Esophagus muscularis mucosa (tissue), 4 donors: ENCODE data around the gene TADA3. TPM values are rescaled to one million over a fixed set of nuclear protein-coding genes. Genes with fewer than 3 reads are reported as not detected.

ENCODE experiments used
- DNase-seq: peaks from one replicate; pipeline ENCODE4 v3.0.0-alpha.2; 2017; ENCODE audit errors: extremely low spot score
- H3K27ac ChIP-seq, 4 donors: fragments of 200-600 bp; sonication (generic); replicated peaks in 1 of 4; 1 replicate in 3 of 4; 2 replicates in 1 of 4; pipeline ENCODE4 v1.5.1; 2016 to 2019; ENCODE audit warnings: mild to moderate bottlenecking in 1 of 4
- H3K27me3 ChIP-seq, 4 donors: fragments of 200-600 bp; sonication (generic); one replicate each; pipeline versions ENCODE4 v1.5.1 to v1.6.0; 2016 to 2019
- H3K36me3 ChIP-seq, 4 donors: fragments of 200-600 bp; sonication (generic); one replicate each; pipeline ENCODE4 v1.5.1; 2016 to 2019
- H3K4me1 ChIP-seq, 4 donors: fragments of 200-600 bp; sonication (generic); one replicate each; pipeline ENCODE4 v1.5.1; 2016 to 2019
- H3K4me3 ChIP-seq, 4 donors: fragments of 200-600 bp; sonication (generic); 1 replicate in 2 of 4; 2 replicates in 2 of 4; pipeline ENCODE4 v1.5.1; 2016 to 2019; ENCODE audit warnings: mild to moderate bottlenecking in 4 of 4, moderate library complexity in 1 of 4
- H3K9me3 ChIP-seq, 4 donors: fragments of 200-600 bp; sonication (generic); 1 replicate in 3 of 4; 2 replicates in 1 of 4; pipeline ENCODE4 v1.5.1; 2016 to 2019
- CTCF ChIP-seq, 3 experiments: fragments of 200-600 bp in 2 of 3; fragments of 450-650 bp in 1 of 3; sonication (generic) in 2 of 3; IDR thresholded peaks; one replicate each; pipeline ENCODE4 v1.5.1; 2017 to 2019; ENCODE audit warnings: antibody characterized with exemption in 3 of 3, mild to moderate bottlenecking in 2 of 3, moderate library complexity in 1 of 3
- EP300 ChIP-seq: sonication (generic); formaldehyde crosslinking; IDR thresholded peaks from one replicate; pipeline ENCODE4 v1.6.1; 2017; ENCODE audit warnings: antibody characterized with exemption
- POLR2A ChIP-seq: fragments of 450-650 bp; IDR thresholded peaks from one replicate; pipeline ENCODE4 v1.6.1; 2017; ENCODE audit warnings: antibody characterized with exemption, moderate library complexity, mild to moderate bottlenecking, low read depth
- POLR2AphosphoS5 ChIP-seq, 2 donors: sonication (generic); formaldehyde crosslinking; IDR thresholded peaks; one replicate each; pipeline ENCODE4 v1.6.1; 2017; ENCODE audit warnings: antibody characterized with exemption in 2 of 2
- WGBS: methylation state at CpG from one replicate; pipeline ENCODE4 v1.1.5; 2018; 5-methylcytosine and 5-hydroxymethylcytosine counted together
- intact Hi-C: fragments of 100-400 bp; cut with DNase I; formaldehyde crosslinking; loops from one replicate; pipeline ENCODE4 v1.15.1; 2023
- total RNA-seq, 4 donors: library from RNA; depleted of rRNA; stranded (reverse); fragments of >200 nt; gene quantifications; one replicate each; pipeline versions ENCODE4 v1.1.0 to v1.2.1, GENCODE V29; 2016

TADA3 gene
- total RNA-seq, 4 donors from 2014 or later = 64.4 to 80.9 (median 74.6) TPM

GRCh38 chr3:9804996-9805395, 12.7 kb upstream of the TADA3 start:
- DNase-seq = no peak
- H3K4me3 ChIP-seq = no peak overlapping the region
- H3K27me3 ChIP-seq = no peaks in the 10 kb centered on the region
- WGBS = 88% methylated on average over 5 of the region's 5 CpGs
- intact Hi-C loops = no loop called here
- peaks cover 64 to 77% (median 74%) of the 10 kb centered on the region in 4 donors for H3K36me3 ChIP-seq
- TF ChIP-seq EP300 (no peak), POLR2AphosphoS5 (IDR thresholded peaks at IDR 0.05) (no peak), POLR2A (no peak), CTCF (IDR thresholded peaks at IDR 0.05) (no peak)
- no peaks in the 10 kb centered on the region for H3K9me3 ChIP-seq
- H3K4me1 ChIP-seq = peaks cover 11 to 13% (median 12%) of the 10 kb centered on the region in 4 donors
- no peak overlapping the region for H3K27ac ChIP-seq

DNA sequence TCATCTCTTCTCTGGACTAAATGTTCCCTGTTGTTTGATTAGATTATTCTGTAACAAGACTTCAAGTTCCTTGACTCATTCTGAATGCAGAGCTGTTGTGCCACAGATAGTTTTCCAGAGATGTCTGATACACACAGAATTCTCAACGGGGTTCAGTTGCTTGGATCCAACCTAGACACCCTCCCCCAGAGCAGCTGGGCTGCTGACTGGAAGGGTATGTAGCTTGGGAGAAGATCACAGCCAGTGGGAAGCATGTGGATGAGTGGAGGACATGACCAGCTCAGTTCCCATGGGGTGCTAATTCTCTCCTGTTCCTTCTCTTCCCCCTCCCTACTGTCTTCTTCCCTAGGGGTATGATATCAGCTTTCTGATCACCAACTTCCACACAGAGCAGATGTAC, 11.2 kb upstream of the TADA3 start:
- no peaks in the 10 kb centered on the region for H3K9me3 ChIP-seq
- TF ChIP-seq POLR2AphosphoS5 (IDR thresholded peaks at IDR 0.05) (no peak), EP300 (no peak), CTCF (IDR thresholded peaks at IDR 0.05) (no peak), POLR2A (no peak)
- intact Hi-C loops = no loop called here
- H3K27ac ChIP-seq = peak overlapping the region in 2 of 4 donors; percentile 19 to 32
- no peak for DNase-seq
- no peaks in the 10 kb centered on the region for H3K27me3 ChIP-seq
- H3K4me1 ChIP-seq = peaks cover 0 to 6% (median 0%) of the 10 kb centered on the region in 4 donors
- 82% methylated on average over 1 of the region's 1 CpG for WGBS
- peaks cover 78 to 92% (median 89%) of the 10 kb centered on the region in 4 donors for H3K36me3 ChIP-seq
- no peak overlapping the region for H3K4me3 ChIP-seq

- no peak for TF ChIP-seq POLR2A
- no peak for TF ChIP-seq CTCF (IDR thresholded peaks at IDR 0.05)
- no peak for TF ChIP-seq EP300
- peaks cover 78 to 91% (median 89%) of the 10 kb centered on the region in 4 donors for H3K36me3 ChIP-seq
- no peak for DNase-seq
- H3K9me3 ChIP-seq = no peaks in the 10 kb centered on the region
- H3K4me3 ChIP-seq = no peak overlapping the region
- no peak overlapping the region for H3K27ac ChIP-seq
- WGBS = 83% methylated on average over 5 of the region's 5 CpGs
- peaks cover 7 to 22% (median 11%) of the 10 kb centered on the region in 4 donors for H3K4me1 ChIP-seq
- intact Hi-C loops = no loop called here
- no peaks in the 10 kb centered on the region for H3K27me3 ChIP-seq
These were observed 8.3 kb upstream of the TADA3 start for GRCh38 chr3:9800529-9800928.

DNA sequence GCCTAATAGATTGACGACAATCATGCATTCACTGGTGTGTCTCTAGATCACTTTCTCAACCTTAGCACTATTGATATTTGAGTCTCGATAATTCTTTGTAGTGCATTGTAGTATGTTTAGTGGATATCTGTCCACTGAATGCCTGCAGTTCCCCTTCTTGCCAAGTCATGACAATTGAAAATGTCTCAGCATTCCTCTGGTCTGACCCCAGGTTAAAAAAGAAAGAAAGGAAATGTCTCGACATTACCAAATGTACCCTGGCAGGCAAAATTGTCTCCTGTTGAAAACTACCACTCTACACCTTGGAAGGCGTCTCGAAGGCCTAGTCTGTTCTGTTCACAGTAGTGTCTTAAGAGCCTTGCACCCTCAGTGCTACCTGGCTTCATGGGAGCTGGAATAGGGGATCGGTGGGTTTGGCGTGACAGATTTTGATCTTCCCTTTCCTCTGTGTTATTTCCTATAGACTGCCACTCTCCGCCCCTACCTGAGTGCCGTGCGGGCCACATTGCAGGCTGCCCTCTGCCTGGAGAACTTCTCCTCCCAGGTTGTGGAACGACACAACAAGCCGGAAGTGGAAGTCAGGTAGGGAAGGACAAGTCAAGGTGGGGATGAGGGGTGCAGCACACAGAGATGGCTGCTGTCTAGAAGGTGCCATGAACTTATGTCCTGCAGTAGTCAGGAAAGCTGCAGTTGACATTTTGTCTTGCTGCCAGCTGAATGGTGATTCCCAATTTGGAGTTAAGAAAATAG, 5.1 kb upstream of the TADA3 start:
- Histone ChIP-seq H3K4me1 (peaks cover 18 to 45% (median 32%) of the 10 kb centered on the region in 4 donors), H3K4me3 (no peak overlapping the region), H3K9me3 (no peaks in the 10 kb centered on the region), H3K27me3 (no peaks in the 10 kb centered on the region), H3K27ac (no peak overlapping the region), H3K36me3 (peaks cover 48 to 73% (median 63%) of the 10 kb centered on the region in 4 donors)
- TF ChIP-seq CTCF (IDR thresholded peaks at IDR 0.05) (no peak), POLR2A (no peak), POLR2AphosphoS5 (IDR thresholded peaks at IDR 0.05) (no peak), EP300 (no peak)
- intact Hi-C loops = no loop called here
- WGBS = 94% methylated on average over 12 of the region's 12 CpGs
- no peak for DNase-seq
